GM21737 (cell line): ENCODE data around the gene BOC.

Source experiments
- ATAC-seq: cut with Tn5 transposase; IDR thresholded peaks from one replicate; pipeline ENCODE4 v1.9.1; 2021; ENCODE audit warnings: mild to moderate bottlenecking, moderate library complexity; ENCODE audit not compliant: unreplicated experiment

Gene BOC

GRCh38 chr3:113185194-113185835, 26.0 kb upstream of the BOC start:
- no peak for ATAC-seq

DNA sequence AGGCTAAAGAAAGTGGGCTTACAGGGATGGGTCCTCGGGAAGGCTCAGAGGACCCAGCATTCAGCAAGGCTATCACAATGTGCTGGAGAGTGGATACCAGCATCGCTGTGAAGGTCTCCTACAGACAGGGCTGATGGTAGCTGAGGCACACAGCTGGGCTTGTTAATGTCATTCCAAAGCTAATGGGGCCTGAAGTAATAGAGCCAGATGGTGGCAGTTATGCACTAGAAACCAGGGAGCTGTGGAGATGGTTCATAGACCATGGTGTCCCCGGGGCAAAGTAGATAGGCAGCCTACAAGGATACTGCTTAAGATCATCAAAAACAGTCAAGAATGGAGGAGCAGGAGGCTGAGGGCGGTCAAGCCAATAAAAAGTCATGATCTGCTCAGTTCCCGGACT, 24.8 kb upstream of the BOC start:
- ATAC-seq: no peak

- ATAC-seq: no peak
These were observed 18.1 kb upstream of the BOC start for GRCh38 chr3:113193288-113193687.

DNA sequence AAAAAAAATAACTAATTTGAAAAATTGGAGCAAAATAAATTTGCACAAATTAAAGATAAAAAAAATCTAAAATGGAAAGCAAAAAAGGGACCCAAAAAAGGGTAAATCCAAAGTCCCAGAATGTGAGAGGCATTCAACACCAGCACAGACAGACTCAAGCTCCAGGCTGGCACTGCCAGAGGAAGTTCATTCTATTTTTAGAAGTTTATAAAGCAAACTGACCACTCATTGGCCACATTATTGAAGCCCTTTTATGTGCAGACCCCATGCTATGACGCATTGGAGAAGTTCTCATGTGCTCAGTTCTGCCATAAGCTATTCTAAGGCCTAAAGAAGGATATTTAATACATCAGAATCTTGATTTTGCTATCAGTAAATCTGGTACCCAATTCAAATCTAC, 17.6 kb upstream of the BOC start:
- no peak for ATAC-seq

- no peak for ATAC-seq
These were observed 16.4 kb upstream of the BOC start for GRCh38 chr3:113194823-113195401.

- no peak for ATAC-seq
These were observed 11.0 kb upstream of the BOC start for GRCh38 chr3:113200351-113200750.

DNA sequence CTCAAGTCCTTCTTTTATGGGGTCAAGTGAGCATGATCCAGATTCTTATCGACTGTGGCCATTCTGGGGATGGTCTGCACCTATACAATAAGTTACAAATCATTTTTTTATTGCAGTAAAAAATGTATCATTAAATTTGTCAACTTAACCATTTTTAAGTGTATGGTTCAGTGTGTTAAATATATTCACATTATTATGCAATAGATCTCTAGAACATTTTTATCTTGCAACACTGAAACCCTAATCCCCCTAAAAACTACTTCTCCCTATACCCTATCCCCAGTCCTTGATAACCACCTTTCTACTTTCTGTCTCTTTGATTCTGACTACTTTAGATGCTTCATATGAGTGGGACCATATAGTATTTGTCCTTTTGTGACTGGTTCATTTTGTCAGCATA, 10.4 kb upstream of the BOC start:
- ATAC-seq: no peak

- ATAC-seq: no peak
These were observed 7.0 kb upstream of the BOC start for GRCh38 chr3:113204371-113204770.

DNA sequence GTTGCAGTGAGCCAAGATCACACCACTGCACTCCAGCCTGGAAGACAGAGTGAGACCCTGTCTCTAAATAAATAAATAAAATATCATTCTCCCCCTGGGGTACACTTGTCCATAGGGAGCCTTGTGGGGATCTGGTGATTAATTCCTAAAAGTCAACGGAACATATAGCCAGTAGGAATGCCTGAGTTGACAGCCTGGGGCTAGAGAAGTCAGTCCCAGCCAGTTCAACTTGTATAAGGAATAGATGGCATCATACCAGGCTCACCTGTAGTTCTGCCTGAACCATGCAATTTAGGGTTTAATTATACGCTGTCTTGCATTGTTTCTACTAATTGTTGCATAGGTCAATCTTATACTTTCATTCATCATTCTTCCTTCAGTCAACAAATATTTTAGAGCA, 5.9 kb upstream of the BOC start:
- no peak for ATAC-seq

- ATAC-seq: no peak
These were observed 590 bp upstream of the BOC start for GRCh38 chr3:113210604-113211329.

DNA sequence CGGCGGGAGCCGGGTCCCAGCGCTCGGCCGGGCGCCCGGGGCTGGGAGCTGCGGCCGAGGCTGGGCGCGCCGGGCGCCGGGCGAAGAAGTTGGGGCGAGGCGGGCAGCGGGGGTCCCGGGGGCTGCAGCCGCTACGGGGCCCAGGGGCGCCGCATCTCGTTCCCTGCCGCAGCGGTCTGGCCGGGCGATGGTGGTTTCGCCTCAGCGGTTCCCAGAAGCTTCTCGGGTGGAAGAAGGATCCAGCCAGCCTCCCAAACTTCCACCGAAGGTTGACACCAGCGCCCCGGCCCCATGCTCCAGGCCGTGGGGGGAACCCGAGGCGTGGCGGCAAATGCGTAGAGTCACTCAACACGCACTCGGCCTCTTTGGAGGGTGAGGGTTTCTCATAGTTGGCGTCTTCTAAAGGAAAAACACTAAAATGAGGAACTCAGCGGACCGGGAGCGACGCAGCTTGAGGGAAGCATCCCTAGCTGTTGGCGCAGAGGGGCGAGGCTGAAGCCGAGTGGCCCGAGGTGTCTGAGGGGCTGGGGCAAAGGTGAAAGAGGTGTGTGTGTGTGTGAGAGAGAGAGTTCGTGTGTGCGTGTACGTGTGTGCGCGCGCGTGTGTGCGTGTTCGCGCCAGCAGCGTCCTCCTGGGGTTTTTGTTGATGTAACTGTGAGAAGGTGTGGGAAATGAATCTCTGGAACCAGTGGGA, 940 bp downstream of the BOC start:
- no peak for ATAC-seq

- no peak for ATAC-seq
These were observed 1.6 kb downstream of the BOC start for GRCh38 chr3:113212844-113213375.

DNA sequence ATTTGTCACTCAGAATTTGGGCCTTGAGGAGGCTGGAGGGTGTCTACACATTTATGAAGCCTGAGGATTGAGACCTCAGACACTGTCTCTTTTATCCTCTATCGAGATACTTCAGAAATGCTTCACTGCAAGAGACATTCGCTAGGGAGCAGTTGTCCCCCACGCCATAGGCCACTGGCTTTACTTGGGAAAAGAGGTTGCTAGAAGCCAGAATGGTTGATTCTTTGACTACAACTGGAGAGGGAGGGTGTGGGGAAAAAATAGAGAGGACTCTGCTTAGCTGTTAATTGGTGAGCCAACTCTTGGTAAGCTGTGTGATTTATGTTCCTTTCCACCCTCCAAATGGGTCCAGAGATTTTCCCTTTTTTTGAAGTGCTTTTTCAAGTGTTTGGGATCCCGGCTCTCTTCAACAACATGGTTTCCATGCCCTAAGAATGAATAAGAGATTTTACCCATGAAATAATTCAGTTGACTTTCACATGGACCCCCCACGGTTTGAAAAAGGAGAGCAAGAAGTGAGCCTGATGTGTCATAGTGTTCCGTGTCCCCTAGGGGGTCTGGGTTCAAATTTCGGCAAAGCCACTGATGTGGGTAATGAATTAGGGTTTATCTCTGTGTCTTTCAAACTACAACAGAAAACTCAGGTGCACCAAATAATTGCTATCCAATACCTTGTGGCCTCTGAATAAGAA, 2.7 kb downstream of the BOC start:
- no peak for ATAC-seq

- ATAC-seq: no peak
These were observed 3.7 kb downstream of the BOC start for GRCh38 chr3:113214917-113215595.

- ATAC-seq: no peak
These were observed 5.0 kb downstream of the BOC start for GRCh38 chr3:113216393-113216792.

DNA sequence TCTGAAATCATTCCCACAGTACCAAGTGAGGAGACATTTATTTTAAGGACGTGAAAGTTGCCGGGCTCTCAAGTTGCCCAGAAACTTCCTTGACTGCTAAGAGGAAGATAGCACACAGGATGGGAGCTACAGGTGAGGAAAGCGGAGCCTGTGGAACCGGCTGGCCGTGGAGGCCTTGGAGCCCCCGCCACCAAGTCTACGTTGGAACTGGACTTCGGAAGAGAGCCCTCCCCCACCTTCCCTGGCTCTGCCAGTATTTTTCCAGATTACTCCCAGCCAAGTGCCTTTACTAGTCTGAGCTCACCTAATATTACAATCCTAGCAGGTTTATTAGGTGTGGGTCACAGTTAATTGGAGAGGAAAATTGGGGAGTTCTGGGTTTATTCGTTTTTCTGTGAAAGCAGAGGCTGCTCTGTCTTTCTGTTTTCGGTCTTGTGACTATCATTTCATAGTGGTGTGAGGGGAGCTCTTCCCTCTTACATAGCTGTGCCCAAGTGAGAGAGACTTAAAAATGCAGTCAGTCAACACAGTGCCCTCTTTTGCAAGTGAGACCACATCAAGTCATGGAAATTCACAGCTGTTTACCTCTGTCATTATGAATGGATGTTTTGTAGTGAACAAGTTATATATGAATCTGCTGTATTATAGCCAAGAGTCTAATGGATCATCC, 6.8 kb downstream of the BOC start:
- no peak for ATAC-seq

DNA sequence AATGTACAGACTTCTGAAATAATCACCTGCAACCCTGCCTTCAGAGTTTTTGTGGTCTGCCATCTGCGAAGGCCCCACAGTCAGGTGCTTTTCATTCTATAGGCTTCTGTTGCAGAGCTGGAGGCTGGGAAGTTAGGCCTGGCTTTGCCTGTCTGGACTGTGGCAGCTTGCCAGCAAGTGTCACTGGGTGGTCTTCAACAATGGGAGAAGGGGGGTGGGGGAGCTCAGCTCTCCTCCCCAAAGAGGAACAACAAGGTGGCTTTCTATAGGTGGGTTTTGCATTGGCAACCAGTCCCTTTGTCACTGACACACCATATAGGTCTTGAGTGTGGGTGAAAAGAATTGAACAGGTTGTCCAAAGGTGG, 7.3 kb downstream of the BOC start:
- ATAC-seq: no peak

GRCh38 chr3:113219605-113220300, 8.4 kb downstream of the BOC start:
- ATAC-seq: no peak

GRCh38 chr3:113220721-113221120, 9.4 kb downstream of the BOC start:
- no peak for ATAC-seq
